Thoracic aorta (tissue), 2 donors: ENCODE measurements around the gene RAPGEF2. TPM values are rescaled to one million over a fixed set of nuclear protein-coding genes. Genes with fewer than 3 reads are reported as not detected.

Source experiments
- ATAC-seq: fragments of 150-250 bp; one replicate; pipeline ENCODE4 v1.8.0; 2017; ENCODE audit warnings: low read depth; ENCODE audit not compliant: insufficient number of reproducible peaks, low FRiP score
- DNase-seq: peaks from one replicate; pipeline ENCODE4 v3.0.0-alpha.2; 2020; ENCODE audit warnings: low spot score
- H3K27ac ChIP-seq, 2 donors: fragments of 200-600 bp; sonication (generic); 1 replicate in 1 of 2; 2 replicates in 1 of 2; pipeline ENCODE4 v1.5.1; 2016; ENCODE audit warnings: mild to moderate bottlenecking in 2 of 2, moderate library complexity in 2 of 2
- H3K27me3 ChIP-seq: fragments of 200-600 bp; sonication (generic); replicated peaks from 2 replicates; pipeline ENCODE4 v1.6.0; 2016; ENCODE audit warnings: mild to moderate bottlenecking; ENCODE audit not compliant: insufficient read depth
- H3K36me3 ChIP-seq: fragments of 200-600 bp; sonication (generic); one replicate; pipeline ENCODE4 v1.5.1; 2016
- H3K4me1 ChIP-seq, 2 donors: fragments of 200-600 bp; sonication (generic); 1 replicate in 1 of 2; 2 replicates in 1 of 2; pipeline versions ENCODE4 v1.5.1 to v1.6.0; 2016; ENCODE audit warnings: low read depth in 2 of 2, mild to moderate bottlenecking in 1 of 2; ENCODE audit not compliant: control insufficient read depth in 1 of 2
- H3K4me3 ChIP-seq: fragments of 200-600 bp; sonication (generic); 2 replicates; pipeline ENCODE4 v1.5.1; 2016; ENCODE audit warnings: mild to moderate bottlenecking
- H3K9me3 ChIP-seq: fragments of 200-600 bp; sonication (generic); 2 replicates; pipeline ENCODE4 v1.5.1; 2016
- total RNA-seq, 2 donors: library from RNA; depleted of rRNA; stranded (reverse); fragments of >200 nt; gene quantifications; one replicate each; pipeline versions ENCODE4 v1.1.0 to v1.2.3, GENCODE V29; 2016
- TF ChIP-seq, protein P1 (sequence below): fragments of 200-600 bp; sonication (generic); IDR thresholded peaks from one replicate; pipeline ENCODE4 v1.5.1; 2019; ENCODE audit warnings: antibody characterized with exemption

RAPGEF2 gene
- total RNA-seq, 2 donors from 2014 or later = 63.0 to 63.6 TPM

- no peaks in the 10 kb centered on the region for H3K4me1 ChIP-seq
- DNase-seq (no peak), ATAC-seq (no peak)
- H3K36me3 ChIP-seq = no peaks in the 10 kb centered on the region
- H3K4me3 ChIP-seq = no peak overlapping the region
- no peak overlapping the region for H3K27ac ChIP-seq
- H3K27me3 ChIP-seq = no peaks in the 10 kb centered on the region
- TF ChIP-seq, protein P1, sequence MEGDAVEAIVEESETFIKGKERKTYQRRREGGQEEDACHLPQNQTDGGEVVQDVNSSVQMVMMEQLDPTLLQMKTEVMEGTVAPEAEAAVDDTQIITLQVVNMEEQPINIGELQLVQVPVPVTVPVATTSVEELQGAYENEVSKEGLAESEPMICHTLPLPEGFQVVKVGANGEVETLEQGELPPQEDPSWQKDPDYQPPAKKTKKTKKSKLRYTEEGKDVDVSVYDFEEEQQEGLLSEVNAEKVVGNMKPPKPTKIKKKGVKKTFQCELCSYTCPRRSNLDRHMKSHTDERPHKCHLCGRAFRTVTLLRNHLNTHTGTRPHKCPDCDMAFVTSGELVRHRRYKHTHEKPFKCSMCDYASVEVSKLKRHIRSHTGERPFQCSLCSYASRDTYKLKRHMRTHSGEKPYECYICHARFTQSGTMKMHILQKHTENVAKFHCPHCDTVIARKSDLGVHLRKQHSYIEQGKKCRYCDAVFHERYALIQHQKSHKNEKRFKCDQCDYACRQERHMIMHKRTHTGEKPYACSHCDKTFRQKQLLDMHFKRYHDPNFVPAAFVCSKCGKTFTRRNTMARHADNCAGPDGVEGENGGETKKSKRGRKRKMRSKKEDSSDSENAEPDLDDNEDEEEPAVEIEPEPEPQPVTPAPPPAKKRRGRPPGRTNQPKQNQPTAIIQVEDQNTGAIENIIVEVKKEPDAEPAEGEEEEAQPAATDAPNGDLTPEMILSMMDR = no peak
- H3K9me3 ChIP-seq = no peaks in the 10 kb centered on the region
These were observed 264.3 kb downstream of the RAPGEF2 start for GRCh38 chr4:159366966-159367780.

- no peak for DNase-seq
- Histone ChIP-seq H3K4me1 (no peaks in the 10 kb centered on the region), H3K4me3 (no peak overlapping the region), H3K36me3 (no peaks in the 10 kb centered on the region), H3K27ac (no peak overlapping the region), H3K9me3 (no peaks in the 10 kb centered on the region), H3K27me3 (no peaks in the 10 kb centered on the region)
- no peak for ATAC-seq
- TF ChIP-seq, protein P1 = no peak
These were observed 264.9 kb downstream of the RAPGEF2 start for GRCh38 chr4:159367781-159368080.

- ATAC-seq = no peak
- TF ChIP-seq, protein P1 = no peak
These were observed 265.4 kb downstream of the RAPGEF2 start for GRCh38 chr4:159368320-159368719.

GRCh38 chr4:159369256-159369655 lies 266.4 kb downstream of the RAPGEF2 start:
- no peaks in the 10 kb centered on the region for H3K36me3 ChIP-seq
- ATAC-seq = no peak
- no peak for DNase-seq
- H3K27me3 ChIP-seq = no peaks in the 10 kb centered on the region
- H3K27ac ChIP-seq = no peak overlapping the region
- no peaks in the 10 kb centered on the region for H3K9me3 ChIP-seq
- TF ChIP-seq, protein P1 = no peak
- H3K4me3 ChIP-seq = no peak overlapping the region
- H3K4me1 ChIP-seq = no peaks in the 10 kb centered on the region

More at GRCh38 chr4:159368320-159368719, 265.4 kb downstream of the RAPGEF2 start:
- Histone ChIP-seq H3K9me3 (no peaks in the 10 kb centered on the region), H3K4me3 (no peak overlapping the region), H3K4me1 (no peaks in the 10 kb centered on the region), H3K27ac (no peak overlapping the region), H3K27me3 (no peaks in the 10 kb centered on the region), H3K36me3 (no peaks in the 10 kb centered on the region)
- DNase-seq = no peak

- Histone ChIP-seq H3K4me3 (no peak overlapping the region), H3K36me3 (no peaks in the 10 kb centered on the region), H3K27ac (no peak overlapping the region), H3K4me1 (no peaks in the 10 kb centered on the region), H3K9me3 (no peaks in the 10 kb centered on the region), H3K27me3 (no peaks in the 10 kb centered on the region)
- DNase-seq (no peak), ATAC-seq (no peak)
- TF ChIP-seq, protein P1 = no peak
These were observed 267.4 kb downstream of the RAPGEF2 start for GRCh38 chr4:159370286-159370685.
